ENCODE results near the gene CCHCR1.

The CCHCR1 gene

DNA sequence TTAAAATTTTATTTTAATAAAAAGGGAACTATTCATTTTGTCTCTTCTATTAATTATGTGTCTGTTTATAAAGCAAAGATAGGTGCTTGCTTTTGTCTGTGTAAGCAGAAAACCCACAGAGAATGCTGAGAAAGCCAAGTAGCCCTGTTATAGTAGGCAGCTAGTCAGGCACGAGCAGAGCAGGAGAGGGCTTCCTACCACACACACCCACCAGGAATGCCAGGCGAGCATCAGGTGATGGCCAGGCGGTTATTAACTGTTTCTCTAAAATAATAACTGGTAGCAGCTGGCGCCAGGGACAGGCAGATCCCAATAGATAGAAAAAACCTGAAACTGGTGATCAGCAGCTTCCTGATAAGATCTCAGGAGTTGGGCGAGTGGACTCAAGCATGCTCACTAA, 60.9 kb downstream of the CCHCR1 start:
- no peak for DNase-seq

DNA sequence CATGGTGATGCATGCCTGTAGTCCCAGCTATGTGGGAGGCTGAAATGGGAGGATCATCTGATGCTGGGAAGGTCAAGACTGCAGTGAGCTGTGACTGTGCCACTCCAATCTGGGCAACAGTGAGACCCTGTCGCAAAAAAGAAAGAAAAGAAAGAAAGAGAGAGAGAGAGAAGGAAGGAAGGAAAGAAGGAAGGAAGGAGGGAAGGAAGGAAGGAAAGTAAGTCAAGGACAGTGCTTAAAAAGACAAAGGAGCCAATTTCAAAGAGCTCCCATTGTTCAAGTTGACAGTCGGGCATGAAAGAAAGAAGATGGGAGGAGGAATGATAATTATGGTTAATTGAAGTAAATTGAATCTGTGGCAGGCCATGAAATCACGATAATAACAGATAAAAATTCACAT, 61.4 kb downstream of the CCHCR1 start:
- DNase-seq = no peak

DNA sequence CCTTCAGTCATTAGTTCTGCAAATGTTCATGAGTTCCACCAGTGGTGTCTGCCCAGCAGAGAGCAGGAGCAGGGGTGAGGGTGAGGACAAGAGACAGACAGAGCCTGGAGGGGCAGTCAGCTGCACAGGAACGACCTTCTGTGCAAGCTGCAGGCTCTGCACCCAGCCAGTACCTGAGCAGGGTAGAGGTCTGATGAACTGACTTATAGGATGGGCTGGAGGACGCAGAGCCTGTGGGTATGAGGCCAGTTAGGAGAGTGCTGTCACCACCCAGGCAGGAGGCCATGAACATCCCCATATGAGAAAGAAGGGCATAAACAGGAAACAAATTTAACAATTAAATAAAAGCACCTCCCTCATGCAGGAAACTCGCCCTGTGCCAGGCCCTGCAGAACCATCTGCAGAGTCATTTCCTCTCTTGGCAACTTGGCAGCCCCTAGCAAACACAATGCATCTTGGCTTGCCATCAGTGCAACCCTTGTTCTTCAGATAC, 63.2 kb downstream of the CCHCR1 start:
- DNase-seq = no peak

DNA sequence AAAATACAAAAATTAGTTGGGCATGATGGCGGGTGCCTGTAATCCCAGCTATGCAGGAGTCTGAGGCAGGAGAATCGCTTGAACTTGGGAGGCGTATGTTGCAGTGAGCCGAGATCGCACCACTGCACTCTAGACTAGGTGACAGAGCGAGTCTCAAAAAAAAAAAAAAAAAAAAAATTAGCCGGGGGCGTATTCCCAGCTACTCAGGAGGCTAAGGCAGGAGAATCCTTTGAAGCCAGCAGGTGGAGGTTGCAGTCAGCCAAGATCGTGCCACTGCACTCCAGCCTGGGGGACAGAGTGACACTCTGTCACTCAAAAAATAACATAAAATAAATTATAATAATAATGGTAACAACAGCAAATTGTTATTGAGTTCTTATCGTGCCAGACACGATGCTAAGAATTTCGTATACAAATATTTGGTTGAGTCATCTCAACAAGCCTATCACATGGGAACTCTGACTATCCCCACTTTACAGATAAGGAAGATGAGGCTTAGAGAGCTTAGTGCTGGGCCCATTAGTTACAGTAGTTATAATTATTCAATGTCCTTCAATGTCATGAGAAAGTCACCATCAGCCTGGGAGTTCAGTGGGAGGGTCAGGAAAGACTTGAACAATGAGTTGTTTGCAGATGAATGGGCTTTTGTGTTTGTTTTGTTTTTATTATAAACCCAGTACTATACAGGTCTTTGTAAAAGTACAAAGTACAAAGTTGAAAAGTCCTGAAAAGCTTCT, 64.7 kb downstream of the CCHCR1 start:
- DNase-seq = no peak

Data from inflammatory macrophage treated with lipopolysaccharide for 4 hours (primary cell).